Sciatic nerve (tissue), 2 donors: ENCODE results near the gene USP35. TPM values are rescaled to one million over a fixed set of nuclear protein-coding genes. Genes with fewer than 3 reads are reported as not detected.

ENCODE experiments used
- ATAC-seq: fragments of 200-7000 bp; cut with Tn5 transposase; one replicate; pipeline ENCODE4 v1.9.1; 2020; ENCODE audit warnings: mild to moderate bottlenecking, moderate library complexity
- DNase-seq: peaks from one replicate; pipeline ENCODE4 v3.0.0-alpha.2; 2020; ENCODE audit warnings: low spot score
- intact Hi-C: fragments of 100-400 bp; cut with DNase I; formaldehyde crosslinking; loops from one replicate; pipeline ENCODE4 v1.14.2; 2022
- total RNA-seq: library from RNA; stranded (reverse); fragmentation: NEBNext Ultra II Directional; extraction: Animal tissue kit (Norgen Biotek cat#: 25700); gene quantifications from one replicate; pipeline ENCODE4 v1.2.1, GENCODE V29; 2021
- donor health status: DM: no; HTN: no; CAD: no.
- donor health status: DM: no; HTN: no; CAD: no.

The USP35 gene, protein sequence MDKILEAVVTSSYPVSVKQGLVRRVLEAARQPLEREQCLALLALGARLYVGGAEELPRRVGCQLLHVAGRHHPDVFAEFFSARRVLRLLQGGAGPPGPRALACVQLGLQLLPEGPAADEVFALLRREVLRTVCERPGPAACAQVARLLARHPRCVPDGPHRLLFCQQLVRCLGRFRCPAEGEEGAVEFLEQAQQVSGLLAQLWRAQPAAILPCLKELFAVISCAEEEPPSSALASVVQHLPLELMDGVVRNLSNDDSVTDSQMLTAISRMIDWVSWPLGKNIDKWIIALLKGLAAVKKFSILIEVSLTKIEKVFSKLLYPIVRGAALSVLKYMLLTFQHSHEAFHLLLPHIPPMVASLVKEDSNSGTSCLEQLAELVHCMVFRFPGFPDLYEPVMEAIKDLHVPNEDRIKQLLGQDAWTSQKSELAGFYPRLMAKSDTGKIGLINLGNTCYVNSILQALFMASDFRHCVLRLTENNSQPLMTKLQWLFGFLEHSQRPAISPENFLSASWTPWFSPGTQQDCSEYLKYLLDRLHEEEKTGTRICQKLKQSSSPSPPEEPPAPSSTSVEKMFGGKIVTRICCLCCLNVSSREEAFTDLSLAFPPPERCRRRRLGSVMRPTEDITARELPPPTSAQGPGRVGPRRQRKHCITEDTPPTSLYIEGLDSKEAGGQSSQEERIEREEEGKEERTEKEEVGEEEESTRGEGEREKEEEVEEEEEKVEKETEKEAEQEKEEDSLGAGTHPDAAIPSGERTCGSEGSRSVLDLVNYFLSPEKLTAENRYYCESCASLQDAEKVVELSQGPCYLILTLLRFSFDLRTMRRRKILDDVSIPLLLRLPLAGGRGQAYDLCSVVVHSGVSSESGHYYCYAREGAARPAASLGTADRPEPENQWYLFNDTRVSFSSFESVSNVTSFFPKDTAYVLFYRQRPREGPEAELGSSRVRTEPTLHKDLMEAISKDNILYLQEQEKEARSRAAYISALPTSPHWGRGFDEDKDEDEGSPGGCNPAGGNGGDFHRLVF
- total RNA-seq = 11.5 TPM

DNA sequence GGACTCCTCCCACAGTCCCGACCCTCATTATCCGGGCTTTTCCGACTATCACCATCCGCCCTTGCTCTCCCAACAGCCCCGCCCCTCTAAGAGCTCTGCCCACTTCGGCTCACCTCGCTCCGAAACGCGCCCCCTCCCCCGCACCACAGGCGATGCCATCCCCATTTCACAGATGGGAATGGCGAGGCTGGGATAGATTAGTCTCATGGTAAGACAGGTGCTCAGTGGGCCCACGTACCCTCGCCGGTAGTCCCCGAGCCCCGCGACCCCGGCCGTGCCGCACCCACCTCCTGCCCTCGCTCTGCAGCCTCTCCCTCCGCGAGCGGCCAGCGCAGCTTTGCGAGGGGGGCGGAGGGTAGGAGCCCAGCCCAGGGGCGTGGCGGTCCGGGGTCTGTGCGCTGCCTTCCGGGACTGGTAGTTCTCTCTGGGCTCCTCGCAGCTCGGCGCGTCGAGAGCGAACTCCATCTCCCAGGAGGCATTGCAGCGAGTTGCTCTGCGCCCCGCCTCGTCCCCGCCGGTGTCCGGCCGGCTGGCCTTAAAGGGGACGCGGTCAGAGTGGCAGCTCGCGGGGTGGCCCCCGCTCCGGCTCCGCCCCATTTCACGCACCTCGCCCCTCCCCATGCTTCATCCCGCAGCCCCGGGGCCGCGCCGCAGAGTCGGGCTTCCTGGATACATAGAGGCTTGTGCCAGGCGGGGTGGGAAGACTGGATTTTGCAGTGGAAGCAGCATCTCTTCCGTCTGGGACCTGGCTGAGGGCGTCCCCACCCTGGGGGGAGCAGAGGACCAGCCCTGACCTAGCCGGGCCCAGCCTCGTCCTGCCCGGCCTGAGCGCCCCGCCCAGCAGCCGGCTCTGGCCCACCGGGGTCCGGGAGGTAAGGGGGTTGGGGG lies at the start of gene USP35, which contains the start of gene KCTD21:
Gene USP35 (plus strand): TSS at position 634 of the 888 bp plus-strand sequence. CDS start 7,327 bp downstream, outside the sequence.
Gene KCTD21 (minus strand): TSS at position 341 of the 888 bp plus-strand sequence. CDS start 14,072 bp downstream, outside the sequence.
- peak; percentile 97 for ATAC-seq
- intact Hi-C loops = no loop called here
- peak; percentile 97 for DNase-seq

DNA sequence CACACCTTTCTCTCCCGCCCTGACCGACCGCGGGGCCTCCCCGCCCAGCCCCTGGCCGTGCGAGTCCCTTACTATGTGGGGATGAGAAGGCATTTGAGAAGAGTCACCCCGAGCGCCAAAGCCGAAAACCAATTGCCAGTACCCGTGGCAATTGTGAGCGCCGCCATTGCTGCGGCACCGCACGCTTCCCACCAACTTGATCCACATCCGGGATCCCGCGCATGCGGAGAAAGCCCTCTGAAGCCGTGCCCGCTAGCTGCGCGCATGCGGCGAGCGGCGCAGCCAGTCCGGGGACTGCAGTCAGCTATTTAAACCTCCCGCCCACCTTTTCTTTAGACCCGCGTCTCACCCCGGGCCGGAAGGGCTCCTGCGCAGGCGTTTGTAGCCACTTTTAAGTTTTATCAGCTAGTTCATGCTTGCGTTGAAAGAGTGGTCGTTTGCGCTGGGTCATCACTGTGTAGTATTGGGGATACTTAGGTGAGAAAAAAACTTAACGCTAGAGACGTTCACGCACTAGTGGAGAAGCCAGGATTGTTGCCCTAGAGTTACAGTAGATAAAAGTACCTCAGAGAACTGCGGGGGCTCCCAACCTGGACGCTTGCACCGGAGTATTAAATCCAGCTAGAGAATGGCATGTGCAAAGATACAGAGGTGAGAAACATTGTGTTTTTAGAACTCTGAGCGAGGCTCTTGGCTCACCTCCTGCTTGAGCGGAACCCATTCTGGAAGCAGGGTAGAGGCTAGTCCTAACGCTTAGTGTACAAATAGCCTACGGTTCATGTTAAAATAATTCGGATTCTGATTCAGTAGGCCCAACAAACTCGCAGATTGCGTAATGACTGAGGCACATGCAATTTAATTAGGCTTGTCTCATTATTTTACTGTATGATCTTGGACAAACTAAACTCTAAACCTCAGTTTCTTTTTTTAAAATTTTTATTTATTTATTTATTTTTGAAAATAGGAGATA lies 49.0 kb upstream of the USP35 start, which contains the start of gene ALG8:
Gene ALG8 (minus strand): TSS at position 205 of the 970 bp plus-strand sequence. CDS start 38 bp downstream, at position 167.
- DNase-seq (peak; percentile 97), ATAC-seq (peak; percentile 100)
- intact Hi-C loops = no loop called here

DNA sequence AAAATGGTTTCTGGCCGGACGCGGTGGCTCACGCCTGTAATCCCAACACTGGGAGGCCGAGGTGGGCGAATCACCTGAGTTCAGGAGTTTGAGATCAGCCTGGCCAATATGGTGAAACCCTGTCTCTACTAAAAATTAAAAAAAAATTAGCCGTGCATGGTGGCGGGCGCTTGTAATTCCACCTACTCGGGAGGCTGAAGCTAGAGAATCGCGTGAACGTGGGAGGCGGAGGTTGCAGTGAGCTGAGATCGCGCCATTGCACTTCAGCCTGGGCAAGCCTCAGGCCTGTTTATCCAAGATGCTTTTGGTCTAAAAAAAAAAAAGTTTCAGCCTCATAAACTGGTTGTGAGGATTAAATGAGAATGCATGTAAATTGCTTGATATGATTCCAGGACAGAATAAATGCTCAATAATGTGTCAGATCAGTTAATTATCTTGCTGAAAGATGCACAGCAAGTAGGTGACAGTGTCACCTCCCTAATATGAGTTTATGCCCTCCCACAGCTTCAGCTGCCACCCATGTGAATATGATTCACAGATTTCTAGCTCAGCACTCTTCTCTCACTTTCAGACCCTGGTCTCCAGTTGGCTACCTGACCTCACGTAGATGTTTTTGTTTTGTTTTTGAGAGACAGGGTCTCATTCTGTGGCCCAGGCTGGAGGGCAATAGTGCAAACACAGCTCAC lies 48.2 kb upstream of the USP35 start:
- intact Hi-C loops = no loop called here
- no peak for ATAC-seq
- DNase-seq = no peak

DNA sequence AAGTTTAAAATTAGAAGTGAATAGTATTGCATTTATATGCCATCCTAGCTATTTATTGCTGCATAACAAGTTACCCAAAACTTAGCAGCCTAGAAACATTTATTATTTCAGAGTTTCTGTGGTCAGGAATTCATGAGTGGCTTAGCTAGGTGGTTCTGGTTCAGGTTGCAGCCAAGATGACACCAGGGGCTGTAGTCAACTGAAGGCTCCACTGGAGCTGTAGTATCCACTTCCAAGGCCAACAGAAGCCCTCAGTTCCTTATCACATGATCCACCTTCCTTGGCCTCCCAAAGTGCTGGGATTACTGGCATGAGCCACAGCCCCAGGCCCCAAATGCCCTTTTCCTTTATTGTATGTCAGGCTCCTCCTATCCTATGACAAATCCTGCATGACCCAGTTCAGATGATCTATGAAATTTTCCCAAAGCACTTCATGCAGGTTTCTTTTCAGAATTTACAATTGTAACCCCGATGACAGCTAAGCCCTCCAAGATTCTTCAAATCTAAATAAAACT lies 43.2 kb upstream of the USP35 start:
- intact Hi-C loops = no loop called here
- no peak for DNase-seq
- ATAC-seq = no peak

DNA sequence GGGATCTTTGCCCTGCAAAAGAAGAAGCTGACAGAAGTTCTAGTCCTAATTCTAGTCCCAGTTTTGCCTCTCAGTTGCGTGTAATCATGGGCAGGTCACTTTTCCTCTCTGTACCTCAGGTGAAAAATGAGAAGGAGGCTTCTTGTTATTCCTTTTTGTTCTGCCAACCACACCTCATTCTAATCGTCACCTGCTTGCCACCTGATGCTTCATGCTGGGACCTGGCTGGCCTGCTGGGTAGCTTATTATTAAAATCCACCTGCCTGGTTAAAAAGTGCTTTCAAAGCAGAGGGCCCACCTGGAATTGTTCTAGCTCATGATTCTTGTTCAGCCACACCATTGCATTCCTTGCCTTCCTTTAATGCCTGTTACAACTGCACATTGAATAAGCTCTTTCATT lies 40.9 kb upstream of the USP35 start:
- no peak for DNase-seq
- intact Hi-C loops = no loop called here
- ATAC-seq = no peak

DNA sequence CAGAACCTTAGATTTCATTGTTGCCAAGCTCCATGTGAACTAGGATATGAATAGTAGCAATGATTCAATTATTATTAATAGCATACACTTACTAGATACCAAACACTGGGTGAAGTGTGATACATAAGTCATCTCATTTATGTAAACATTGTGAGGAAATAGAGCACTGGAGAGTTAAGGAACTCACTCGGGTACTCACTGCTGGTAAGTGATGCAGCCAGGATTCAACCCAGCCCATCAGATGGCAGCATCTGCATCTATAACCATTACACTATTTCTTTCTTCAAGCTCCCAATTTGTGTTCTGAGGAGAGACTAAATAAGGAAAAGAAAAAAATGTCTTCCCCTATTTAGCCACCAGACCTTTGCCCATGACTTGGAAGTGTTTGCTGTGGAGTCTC lies 39.1 kb upstream of the USP35 start:
- no peak for DNase-seq
- ATAC-seq = peak; percentile 88
- intact Hi-C loops = no loop called here

DNA sequence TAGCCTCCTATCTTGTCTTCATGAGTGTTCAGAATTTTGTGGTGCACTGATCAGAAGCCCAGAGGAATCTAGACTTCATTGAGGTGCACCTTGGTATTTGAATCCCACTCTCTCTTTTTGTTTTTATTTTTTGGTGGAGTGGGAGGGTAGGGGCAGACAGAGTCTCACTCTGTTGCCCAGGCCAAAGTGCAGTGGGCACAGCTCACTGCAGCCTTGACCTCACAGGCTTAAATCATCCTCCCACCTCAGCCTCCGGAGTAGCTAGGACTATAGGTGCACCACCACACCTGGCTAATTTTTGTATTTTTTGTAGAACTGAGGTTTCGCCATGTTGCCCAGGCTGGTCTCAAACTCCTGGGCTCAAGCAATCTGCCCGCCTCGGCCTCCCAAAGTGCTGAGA lies 38.4 kb upstream of the USP35 start:
- intact Hi-C loops = no loop called here
- ATAC-seq = no peak

DNA sequence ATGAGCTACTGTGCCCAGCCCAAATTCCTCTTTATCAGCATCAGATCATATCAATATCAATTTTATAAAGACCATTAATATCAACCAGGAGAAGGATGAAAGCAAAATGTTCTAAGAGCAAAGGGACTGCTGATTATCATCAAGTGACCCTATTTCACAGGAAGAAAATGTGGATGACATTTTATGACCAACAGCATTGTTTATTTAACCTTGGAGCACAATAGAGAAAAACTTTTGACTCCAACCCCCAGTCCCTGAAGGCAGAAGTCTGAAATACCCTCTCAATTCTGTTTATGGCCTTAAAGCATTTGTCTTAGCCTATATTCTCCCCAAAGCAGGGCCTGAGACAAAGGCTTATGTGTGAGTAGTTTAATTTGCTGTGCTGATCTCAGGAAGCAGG lies 38.0 kb upstream of the USP35 start:
- no peak for ATAC-seq
- DNase-seq = no peak
- intact Hi-C loops = no loop called here

More for the DNA sequence above, 38.4 kb upstream of the USP35 start:
- DNase-seq = no peak

DNA sequence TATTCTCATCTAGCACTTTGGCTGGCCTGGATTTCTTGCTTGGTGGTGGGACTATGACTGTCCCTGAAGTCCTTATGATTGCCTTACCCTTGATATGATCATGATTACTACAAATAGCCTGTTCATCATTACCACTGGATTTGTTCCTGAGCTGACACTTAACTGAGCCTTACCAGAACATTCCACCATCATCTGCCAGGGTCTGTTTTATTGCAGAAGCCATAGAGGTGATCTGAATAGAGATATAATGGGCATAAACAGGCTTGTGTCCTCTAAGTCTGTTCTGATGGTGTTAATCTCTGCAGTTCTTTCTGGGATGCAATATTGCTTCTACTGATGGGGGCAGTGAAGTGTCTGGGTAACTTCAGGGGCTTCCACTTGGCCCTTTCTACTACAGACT lies 36.9 kb upstream of the USP35 start:
- no peak for ATAC-seq
- no peak for DNase-seq
- intact Hi-C loops = no loop called here

DNA sequence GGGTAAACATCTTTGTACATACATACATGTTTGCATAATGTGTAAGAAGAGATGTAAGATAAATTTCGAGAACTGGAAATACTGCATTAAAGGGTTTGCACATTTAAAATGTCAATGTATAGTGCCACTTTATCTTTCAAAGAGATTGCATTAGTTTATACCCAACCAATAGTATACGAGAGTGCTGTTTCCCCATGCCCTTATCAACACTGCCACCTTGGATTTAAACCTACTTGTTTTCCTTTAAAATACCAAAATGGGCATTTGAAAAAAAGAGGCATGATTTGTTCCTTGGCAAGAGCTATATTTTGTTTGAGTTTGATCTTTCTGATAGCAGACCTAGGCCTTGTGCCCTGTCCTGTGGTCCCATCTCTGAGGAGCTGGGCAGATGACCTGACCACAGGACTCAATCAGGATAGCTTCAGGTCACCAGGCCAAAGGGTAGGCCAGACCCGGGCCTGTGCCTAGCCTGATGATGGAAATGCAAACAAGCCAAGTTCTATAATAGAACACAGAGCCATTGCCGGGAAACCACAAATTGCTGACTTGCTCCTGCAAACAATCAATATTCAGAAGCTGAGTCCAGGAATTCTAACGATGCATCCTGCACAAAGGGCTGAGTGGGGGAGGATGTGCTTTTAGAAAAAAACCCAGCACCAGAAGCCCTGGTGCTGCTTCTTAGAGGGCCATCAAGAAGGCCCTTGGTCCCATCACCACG lies 32.4 kb upstream of the USP35 start:
- DNase-seq = no peak
- intact Hi-C loops = no loop called here
- no peak for ATAC-seq

DNA sequence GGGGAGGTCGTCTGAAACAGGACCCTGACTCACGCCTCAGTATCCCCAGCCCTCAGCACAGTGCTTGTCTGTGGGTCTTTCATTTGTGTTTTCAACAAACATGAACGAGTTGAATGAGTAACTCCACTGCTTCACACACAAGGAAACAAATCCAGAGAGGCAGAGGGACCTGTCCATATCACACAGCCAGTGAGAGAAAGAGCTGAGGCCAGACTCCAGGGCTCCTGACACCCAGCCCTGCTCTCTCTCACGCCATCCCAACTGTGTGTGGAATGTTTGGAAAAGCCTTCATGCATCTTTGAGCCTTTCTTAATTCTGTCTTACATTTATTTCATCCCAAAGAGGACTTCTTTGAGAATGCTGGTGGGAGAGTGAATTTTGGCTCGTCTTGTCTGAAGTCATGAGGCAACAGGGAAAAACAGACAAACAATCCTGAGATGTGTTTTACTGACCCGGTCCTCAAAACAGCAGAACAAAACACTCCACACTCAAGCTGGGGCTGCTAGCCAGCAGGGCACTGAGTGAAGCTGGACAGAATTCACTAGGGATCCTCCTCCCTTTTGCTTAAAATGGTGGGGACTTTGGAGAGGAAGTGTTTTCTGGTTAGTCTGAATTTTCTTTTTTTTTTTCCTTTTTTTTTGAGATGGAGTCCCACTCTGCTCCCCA lies 29.6 kb upstream of the USP35 start:
- ATAC-seq = peak; percentile 80
- no peak for DNase-seq

DNA sequence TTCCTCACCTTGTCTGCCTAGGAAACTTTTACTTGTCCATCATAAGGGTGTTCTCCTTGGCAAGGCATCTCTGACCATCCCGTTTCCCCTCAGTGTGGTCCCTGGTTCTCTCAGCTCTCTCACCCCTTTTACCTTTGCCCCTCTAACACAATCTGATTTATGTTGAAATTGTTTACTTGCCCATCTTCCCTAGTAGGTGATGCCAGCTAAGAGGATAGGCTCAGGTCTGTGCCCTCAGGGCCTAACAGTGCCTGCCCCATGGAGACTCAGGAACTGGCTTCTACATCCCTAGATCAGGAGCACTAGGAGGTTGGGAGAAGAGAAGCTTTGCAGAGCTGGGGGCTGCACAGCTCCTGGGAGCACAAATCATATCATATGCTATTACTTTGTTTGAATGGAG lies 28.2 kb upstream of the USP35 start:
- no peak for ATAC-seq
- intact Hi-C loops = no loop called here
- DNase-seq = no peak

More for the DNA sequence above, 29.6 kb upstream of the USP35 start:
- intact Hi-C loops = no loop called here

DNA sequence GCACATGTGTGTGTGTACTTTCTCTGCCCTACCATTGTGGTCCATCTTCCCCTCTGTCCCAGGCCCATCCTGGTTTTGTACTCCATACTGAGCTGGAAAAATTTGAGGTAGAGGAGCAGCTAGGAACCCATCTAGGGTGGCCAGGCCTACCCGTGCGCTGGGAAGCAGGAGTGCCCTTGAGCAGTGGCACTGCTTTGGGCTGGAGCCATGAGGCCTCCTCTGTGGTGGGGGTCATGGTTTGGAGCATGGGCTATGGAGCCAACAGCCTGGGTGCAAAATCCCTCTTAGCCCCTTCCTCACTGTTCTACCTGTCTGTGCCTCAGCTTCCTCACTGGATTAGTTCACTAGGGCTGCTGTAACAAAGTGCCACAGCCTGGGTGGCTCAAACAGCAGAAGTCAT lies 27.4 kb upstream of the USP35 start:
- no peak for ATAC-seq
- no peak for DNase-seq
- intact Hi-C loops = no loop called here

DNA sequence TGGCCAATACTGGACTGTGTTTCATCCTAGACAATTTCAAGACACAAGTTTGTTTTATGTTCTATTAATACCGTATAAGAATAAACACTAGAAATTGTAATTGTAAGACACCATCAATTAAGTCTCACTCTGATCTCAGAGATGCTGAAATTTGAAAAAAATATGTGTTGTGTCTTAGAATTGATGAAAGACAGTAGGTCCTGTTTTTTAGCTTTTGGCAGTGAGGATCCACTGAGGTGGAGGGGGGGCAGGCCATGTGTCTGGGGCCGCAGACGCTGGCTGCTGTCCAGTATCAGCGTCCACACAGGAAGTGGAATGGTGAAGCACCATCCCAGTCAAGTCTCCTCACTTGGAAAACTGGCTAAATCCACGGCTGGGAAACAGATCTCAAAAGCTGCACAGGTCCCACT lies 26.8 kb upstream of the USP35 start:
- intact Hi-C loops = no loop called here
- peak; percentile 82 for DNase-seq
- ATAC-seq = peak; percentile 70

DNA sequence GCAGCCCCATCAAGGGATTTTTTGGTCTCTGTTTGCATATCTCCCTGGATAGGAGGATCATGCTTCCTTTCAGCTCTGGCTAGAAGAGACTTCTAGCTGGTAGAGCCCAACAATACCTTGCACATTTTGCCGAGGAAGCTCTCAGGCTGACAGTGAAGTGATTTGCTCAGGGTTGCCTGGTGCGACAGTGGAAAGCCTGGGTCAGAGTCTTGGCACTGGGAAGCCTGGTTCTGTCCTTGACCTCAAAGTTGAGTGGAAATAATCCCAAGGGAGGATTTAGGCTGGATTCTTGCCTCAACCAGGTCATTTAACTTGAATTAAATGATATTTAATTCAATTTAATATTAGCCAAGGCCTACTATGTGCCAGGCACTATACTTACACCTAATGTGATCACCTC lies 24.9 kb upstream of the USP35 start:
- DNase-seq = no peak

DNA sequence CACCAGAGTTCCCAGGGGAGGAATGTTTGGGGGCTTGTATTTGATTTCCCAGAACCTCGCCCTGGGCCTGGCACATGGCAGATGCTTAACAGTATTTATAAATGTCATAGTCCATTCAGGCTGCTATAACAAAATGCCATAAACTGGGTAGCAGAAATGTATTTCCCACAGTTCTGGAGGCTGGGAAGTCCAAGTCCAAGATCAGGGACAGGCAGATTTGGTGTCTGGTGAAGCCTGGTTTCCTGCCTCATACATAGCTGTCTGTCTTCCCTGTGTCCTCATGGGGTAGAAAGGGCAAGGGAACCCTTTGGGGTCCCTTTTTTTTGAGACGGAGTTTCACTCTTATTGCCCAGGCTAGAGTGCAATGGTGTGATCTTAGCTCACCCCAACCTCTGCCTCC lies 24.2 kb upstream of the USP35 start:
- no peak for DNase-seq
- ATAC-seq = no peak
- intact Hi-C loops = no loop called here

More for the DNA sequence above, 24.9 kb upstream of the USP35 start:
- intact Hi-C loops = no loop called here
- ATAC-seq = no peak
